Endothelial cell of hepatic sinusoid (primary cell): Measurements from ENCODE around the gene TEX19.

Experiments
- in situ Hi-C: cut with HindIII; loops from 2 replicates; pipeline ENCODE4 v1.10.0; 2017; ENCODE audit warnings: low sequenced_read_pairs

Gene TEX19, protein sequence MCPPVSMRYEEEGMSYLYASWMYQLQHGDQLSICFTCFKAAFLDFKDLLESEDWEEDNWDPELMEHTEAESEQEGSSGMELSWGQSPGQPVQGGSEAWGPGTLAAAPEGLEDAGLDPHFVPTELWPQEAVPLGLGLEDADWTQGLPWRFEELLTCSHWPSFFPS

GRCh38 chr17:82358465-82359350, at the start of gene TEX19:
TEX19 (plus strand) TSS chr17:82359247; CDS start chr17:82362151, 2,904 bp downstream.
- in situ Hi-C loops = no loop called here

- in situ Hi-C loops = loop anchor here (5.0 to 10.0 kb wide), 2 partner anchors 37 to 105 kb away; no protein-coding TSS in a partner anchor
Measured at GRCh38 chr17:82309656-82310570, 49.1 kb upstream of the TEX19 start.

GRCh38 chr17:82310877-82311276, 48.2 kb upstream of the TEX19 start:
- in situ Hi-C loops = no loop called here

GRCh38 chr17:82311971-82312370, 47.1 kb upstream of the TEX19 start:
- in situ Hi-C loops = no loop called here

GRCh38 chr17:82313195-82314011, 45.6 kb upstream of the TEX19 start:
- in situ Hi-C loops = no loop called here

DNA sequence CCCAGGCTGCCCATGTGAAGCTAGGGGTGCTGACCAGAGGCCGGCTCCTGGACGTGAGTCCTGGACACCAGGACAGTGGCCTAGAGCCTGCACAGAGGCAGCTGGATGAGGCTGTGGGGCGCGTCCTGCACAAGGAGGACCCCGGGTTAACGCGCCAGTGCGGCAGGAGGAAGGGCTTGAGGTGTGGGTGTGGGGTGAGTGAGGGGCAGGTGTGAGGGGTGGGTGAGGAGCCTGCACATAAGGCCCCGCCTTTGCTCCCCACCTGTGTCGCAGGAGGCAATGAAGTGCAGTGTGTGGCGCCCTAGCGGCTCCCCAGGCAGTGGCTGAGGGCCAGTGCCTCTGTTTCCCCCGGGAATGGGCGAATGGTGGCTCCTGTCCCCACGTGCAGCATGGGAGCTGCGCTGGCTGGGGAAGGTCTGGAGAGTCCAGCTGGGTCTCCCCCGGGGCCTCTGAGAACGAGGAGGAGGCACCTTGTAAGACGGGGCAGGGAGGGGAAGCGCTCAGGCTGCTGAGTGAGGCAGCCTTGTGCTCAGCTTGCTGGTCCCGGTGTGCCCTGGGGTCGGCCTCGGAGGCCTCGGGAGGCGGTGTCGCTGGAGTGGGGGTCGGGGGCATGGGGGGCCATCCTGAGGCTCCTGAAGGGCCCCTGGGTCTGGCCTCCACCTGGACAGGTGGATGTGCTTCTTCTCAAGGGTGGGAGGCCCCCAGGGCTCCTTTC, 44.9 kb upstream of the TEX19 start:
- in situ Hi-C loops = no loop called here

DNA sequence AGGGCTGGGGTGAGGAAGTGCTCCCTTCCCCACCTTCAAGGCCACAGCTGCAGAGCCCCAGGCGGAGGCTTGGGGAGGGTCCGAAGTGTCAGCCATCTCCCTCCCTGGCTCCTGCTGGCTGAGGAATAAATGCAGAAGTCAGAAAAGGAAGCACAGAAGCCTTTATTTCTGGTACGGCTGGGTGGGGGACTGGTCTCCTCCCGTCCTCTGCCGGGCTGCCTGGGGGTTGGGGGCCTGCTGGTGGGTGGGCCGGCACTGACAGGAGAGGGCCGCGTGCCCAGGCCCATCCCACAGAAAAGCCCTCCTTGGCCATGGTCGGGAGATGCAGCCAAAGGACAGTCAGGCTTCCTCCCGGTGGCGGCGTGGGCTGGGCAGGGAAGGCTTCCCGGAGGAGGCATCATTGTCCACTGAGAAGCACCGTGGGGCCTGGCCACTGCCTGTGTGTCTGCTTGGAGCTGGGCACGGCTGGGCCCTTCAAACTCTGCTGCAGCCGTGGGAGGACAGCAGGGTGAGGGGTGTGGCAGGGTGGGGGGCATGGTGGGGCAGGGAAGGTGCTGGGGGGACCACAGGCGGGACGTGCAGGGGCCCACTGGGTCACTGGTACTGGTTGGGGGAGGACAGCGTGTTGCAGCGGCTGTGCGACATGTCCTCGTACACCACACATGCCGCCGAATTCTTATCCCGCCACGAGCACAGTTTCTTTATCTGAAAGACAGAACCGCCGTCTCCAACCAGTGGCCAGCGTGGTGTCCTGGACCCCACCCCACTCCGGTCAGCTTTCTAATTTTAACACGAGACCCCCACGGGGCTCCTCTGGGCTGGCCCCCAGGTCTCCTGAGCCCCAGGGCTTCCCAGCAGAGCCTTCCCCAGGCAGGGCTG, 44.1 kb upstream of the TEX19 start:
- in situ Hi-C loops = no loop called here

DNA sequence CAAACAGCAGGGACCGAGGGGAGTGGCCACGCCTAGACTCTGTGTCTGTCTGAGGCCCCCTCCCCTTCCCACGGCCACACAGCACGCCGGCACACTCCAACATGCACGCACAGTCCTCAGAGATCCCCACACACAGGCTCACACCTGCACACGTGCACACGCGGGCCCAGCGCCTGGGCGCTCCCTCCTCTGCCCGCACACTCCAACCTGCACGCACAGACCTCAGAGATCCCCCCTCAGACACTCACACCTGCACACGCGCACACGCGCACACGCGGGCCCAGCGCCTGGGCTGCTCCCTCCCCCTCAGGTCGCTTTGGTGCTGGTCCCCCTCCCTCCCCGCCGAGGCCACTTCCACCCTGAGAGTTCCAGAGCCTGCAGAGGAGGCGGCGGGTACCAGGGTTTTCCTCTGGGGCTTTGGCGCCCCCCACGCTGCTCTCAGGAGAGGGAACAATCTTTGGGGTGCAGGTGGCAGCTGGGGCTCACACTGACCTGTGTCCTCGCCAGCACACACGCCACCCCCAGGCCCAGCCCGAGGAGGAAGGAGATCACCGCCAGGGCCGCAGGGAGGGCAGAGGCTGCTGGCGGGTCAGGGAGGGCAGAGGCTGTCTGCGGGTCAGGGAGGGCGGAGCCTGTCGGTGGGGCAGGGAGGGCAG, 43.2 kb upstream of the TEX19 start:
- in situ Hi-C loops = no loop called here

DNA sequence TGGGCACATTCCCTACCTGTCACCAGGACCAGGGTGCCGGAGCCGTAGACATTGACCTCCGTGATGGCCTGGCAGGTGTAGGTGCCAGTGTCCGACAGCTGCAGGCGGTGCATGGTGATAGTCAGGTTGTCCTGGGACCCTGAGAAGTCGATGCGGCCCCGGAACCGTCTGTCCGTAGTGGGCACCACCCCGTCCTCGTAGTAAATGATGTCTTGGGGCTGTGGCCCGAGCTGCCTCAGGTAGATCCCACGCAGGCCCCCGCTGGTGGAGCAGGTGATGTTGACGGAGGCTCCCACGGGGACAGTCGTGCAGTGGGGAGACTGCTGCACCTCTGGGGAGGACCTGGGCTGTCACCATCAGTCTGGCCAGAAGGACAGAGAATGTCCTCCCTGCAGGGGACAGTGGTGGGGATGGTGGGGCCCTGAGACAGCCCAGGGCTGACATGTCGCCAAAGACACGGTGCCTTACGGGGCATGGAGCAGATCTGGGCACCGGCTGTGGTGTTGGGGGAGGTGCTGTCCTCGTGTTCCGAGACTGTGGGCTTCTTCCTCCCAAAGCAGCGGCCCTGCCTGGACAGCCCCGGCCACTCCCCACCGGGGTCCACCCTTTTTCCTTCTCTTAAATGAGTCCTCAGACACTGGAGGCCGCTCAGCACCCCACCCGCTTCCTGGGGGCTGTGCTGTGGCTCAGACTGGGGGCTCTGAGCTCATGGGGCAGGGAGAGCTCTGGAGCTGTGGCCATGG, 42.2 kb upstream of the TEX19 start:
- in situ Hi-C loops = no loop called here

DNA sequence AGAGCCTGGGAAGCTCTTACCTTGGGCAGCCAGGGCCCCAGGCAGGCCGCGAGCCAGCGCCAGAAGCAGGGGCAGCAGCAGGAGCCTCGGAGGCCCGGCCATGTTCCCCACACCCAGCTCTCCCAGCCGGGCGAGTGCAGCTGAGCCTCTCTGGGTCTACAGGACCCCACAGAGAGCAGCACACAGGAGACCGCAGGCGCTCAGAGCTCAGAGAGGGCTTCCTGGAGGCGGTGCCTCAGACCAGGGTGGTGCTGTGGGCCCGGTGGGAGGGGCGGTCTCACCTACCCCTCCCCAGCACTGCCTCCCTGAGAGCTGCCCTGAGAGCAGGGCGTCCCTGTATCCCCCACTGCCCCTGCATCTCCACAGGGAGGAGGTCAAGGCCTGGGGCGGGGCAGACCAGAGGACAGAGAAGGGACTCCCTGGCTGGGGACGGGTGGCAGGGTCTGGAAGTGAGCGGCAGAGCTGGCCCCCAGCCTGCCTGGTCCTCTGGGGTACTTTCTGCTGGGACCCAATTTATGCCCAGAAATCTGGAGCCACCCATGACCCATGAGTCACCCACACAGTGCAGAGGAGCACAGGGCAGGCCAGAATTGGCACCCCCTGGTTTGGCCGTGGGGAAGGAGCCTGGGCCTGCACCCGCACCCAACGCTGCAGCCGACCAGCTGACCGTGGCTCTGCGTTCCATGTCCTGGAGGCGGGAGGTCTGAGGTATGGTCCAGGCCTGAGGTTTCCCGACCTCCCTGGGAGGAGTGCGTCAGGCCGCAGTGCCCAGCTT, 41.5 kb upstream of the TEX19 start, which contains the start of gene CD7:
Gene CD7, minus strand, starts transcription at position 215 of the 775 bp plus-strand sequence. Its CDS starts 113 bp downstream, at position 102.
- in situ Hi-C loops = no loop called here

DNA sequence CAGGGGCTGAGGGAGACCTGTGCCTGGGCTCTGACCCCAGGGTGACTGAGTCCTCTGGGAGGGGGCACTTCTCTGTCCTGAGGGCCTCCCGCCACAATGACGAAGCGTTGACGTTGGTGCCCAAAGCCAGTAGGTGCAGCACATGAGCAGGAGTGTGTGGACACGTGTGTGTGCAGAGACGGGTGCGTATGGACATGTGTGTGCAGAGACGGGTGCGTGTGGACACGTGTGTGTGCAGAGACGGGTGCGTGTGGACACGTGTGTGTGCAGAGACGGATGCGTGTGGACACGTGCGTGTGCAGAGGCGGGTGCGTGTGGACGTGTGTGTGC, 40.9 kb upstream of the TEX19 start:
- in situ Hi-C loops = no loop called here

DNA sequence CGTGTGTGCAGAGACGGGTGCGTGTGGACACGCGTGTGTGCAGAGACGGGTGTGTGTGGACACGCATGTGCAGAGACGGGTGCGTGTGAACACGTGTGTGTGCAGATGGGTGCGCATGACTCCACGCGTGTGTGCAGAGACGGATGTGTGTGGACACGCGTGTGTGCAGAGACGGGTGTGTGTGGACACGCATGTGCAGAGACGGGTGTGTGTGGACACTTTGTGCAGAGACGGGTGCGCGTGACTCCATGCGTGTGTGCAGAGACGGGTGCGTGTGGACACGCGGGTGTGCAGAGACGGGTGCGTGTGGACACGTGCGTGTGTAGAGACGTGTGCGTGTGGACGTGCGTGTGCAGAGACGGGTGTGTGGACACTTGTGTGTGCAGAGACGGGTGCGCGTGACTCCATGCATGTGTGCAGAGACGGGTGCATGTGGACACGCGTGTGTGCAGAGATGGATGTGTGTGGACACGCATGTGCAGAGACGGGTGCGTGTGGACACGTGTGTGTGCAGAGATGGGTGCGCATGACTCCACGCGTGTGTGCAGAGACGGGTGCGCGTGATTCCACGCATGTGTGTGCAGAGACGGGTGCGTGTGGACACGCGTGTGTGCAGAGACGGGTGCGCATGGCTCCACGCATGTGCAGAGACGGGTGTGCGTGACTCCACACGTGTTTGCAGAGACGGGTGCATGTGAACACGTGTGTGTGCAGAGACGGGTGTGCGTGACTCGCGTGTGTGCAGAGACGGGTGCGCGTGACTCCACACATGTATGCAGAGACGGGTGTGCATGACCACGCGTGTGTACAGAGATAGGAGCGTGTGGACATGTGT, 40.1 kb upstream of the TEX19 start:
- in situ Hi-C loops = no loop called here

GRCh38 chr17:82319619-82320062, 39.4 kb upstream of the TEX19 start:
- in situ Hi-C loops = no loop called here

DNA sequence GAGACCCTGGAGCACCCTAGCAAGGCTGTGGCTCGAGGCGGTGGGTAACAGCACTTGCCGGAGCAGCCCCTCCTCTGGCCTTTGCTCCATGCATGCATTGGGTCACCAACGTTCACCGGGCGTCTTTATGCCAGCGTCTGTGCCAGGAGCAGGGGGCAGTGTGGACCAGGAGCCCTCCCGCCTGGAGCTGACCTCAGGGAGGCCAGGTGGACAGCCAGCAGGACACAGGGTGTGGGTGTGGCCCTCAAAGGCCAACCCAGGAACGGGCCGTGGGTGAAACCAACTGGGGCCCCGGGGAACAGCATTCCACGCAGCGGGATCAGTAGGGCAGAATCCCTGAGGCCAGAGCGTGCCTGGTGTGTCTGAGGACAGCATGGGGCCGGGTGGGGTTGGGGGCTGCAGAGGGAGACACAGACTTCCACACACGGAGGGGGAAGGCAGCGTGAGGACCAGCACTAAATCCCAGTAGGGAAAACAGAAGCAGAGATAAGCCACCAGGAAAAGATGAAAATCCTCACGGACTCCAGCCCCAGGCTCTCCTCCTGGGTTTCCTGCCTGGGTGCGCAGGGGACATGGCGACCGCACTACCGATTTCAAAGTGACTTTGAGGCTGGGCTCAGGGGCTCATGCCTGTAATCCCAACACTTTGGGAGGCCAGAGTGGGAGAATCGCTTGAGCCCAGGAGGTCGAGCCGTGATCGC, 38.8 kb upstream of the TEX19 start:
- in situ Hi-C loops = no loop called here
